ENCODE data around the gene RERE.

The RERE gene

DNA sequence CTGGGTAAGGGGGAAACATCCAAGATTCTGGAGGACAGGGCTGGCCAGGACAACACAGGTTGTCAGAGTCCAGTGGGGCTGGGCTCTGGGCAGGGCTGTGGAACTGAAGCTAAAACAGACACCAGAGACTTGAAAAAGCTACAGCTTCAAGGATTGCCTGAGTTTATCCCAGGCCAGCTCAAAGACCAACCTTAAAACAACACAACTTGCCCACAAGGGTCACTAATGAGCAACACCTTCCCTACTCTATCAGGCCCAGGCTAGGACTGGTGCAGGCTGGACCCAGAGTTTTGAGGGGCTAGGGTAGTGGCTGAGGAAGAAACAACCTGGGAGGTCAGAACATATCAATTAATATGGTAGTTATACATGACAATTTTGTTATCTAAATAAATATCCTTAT, 338.9 kb downstream of the RERE start:
- no peak for DNase-seq (ENCODE audit: low read depth, low spot score)

DNA sequence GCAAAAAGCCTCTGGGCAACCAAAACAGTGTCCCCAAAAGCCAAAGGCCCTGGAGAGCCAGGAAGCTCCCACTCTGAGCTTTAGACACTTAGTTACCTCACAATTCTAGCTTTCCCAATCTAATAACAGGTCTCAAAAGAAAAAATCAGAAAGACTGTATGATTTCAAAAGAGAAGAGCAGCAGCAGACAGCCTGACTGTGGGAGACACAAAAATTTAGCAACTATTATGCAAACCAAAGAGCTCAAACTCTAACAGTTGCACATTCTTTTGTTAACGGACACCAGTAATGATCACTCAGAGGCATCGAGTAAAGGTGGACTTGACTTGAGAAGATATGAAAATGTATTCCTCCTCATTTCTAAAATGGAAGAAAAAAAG, 339.5 kb downstream of the RERE start:
- no peak for DNase-seq (ENCODE audit: low read depth, low spot score)

DNA sequence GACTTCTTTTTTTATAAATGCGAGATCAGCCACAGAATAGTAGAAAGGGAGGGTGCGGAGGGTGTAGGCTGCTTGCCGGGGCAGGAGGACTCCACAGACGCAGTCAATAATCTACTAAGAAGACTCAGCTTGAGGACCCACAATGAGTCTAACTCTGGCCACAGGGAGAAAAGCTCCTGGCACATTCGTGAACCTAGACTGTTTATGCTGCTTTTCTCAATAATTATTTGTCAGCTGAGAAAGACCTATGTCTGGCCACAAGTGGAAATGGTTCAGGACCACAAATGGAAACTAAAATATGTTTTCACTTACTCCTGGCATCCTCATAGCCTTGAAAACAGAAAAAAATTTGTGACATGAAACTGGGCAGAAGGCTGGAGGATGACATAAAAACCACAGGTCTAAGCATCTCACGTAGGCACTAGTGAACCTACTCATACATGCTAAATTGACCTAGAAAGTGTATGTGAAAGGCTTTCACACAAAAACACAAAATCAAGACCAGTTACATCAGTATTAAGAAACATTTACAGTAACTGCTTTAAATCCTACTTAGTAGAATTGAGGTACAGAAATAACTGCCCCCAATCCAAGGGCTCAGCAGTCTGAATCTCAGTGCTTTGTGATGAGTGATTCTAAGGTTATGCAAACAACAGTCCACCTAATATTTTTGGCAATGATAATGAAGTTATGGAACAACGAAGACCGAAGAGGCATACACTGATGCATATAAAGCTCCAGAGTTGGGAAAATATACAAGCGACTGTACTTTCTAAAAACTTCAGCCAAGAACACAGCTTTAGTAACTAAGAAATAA, 340.1 kb downstream of the RERE start:
- no peak for DNase-seq (ENCODE audit: low read depth, low spot score)

DNA sequence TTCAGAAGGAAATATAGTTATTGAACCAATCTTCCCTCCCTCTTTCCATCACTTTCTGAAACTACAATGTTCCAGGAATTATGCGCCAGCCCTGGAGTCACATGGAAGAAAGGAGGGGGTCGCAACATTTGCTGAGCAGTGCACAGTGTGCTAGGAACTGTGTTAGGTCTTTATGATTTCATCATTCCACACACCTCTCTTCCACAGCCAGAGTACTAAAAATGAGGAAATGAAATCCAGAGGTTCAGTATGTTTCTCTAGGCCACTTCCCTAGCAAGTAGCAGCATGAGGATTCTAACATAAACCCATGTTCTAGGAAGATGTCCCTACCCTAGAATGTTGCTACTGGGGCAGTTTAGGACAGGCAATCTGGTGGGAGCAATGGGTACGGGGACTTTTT, 341.4 kb downstream of the RERE start:
- no peak for DNase-seq (ENCODE audit: low read depth, low spot score)

DNA sequence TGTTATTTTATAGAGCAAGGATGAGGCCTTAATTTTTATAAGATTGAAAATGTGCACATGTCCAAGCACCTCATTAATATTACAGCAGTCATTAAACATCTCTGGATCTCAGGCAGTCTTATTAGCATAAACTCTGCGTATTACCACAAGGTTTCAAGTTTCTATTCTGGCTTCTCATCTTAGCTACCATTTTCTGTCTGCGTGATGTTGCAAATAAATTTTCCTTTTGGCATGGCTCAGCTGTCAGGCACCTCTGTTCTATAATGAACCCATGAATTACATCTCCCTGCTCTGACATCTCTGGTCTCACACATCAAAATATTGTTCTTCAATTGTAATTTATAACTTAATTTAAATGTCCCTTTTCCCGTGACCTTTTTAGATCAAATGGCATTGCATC, 343.1 kb downstream of the RERE start:
- no peak for DNase-seq (ENCODE audit: low read depth, low spot score)

DNA sequence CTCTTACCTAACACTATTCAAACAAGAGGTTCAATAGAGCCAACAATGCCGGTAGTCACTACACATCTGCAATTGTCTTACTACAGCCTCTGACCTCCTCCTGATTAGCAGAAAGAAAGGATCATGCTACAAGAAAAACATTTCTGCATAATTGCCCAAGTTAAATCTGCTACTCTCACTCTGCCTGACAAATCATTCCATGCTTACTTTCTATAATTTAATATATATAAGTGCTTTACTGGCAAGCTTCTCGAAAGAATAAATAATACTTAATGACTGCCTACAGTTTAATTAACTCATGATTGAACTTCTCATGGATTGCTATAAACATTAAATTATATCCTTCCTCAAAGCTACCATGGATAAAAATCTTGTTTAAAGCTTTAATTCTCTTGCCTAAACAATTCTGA, 343.5 kb downstream of the RERE start:
- DNase-seq (ENCODE audit: low read depth, low spot score), result no peak

DNA sequence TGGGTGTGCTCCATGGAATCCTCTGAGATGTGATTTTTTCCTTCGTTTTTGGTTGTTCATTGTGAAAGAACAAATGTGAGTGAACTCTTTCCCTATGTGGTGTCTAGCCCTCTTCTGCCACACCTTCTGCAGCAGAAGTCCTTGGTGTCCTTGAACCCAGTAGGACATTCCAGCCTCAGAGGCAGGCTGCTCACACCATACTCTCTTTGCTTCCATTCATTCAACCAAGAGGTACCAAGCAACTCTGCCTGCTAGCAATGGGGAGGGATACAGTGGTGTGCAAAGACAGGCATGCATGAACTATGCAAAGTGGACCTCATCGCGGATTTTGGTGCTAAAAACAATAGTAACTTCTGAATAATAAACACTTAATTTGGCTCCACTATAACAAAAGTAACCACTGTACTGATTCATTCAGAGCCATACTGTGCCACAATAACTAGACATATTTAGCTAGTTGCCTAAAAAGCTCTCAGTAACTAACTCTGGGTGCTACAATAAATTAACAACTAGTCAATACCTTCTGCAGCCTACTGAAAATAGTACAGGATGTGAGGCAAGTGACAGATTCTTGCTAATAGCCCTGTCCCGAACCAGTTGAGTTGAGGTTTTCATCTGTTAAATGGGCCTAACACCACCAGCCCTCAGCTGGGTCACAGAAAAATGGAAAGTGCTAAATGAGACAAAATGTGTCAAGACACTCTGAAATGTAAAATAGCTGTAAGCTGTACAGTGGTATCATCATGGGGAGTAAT, 344.1 kb downstream of the RERE start:
- no peak for DNase-seq (ENCODE audit: low read depth, low spot score)

DNA sequence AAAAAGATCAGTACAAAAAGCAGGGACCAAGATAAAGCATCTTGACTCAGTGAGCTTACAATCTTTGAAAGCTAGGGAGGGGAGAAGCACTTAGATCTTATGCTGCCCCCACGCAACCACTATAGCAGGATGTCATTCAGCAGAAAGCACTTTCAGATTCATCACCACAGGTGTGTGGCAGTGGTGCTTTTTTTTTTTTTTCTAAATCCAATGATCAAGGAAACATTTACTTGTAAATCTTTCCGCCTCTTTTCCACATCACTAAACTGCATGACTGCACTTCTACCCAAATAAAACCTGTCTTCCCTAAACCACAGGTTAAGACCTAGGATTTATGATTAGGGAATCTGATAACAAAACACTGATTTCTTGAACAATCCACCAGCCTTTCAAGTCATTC, 344.8 kb downstream of the RERE start:
- no peak for DNase-seq (ENCODE audit: low read depth, low spot score)

DNA sequence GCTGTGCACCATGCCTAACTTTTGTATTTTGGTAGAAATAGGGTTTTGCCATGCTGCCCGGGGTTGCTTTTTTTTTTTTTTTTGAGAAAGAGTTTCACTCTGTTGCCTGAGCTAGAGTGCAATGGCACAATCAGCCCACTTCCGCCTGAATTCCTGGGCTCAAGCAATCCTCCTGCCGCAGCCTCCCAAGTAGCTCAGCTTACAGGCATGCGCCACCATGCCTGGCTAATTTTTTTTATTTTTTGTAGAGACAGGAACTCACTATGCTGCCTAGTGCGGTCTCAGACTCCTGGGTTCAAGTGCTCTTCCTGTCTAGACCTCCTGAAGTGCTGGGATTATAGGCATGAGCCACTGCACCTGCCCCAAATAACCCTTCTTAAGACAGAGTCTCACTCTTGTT, 346.0 kb downstream of the RERE start:
- no peak for DNase-seq (ENCODE audit: low read depth, low spot score)

DNA sequence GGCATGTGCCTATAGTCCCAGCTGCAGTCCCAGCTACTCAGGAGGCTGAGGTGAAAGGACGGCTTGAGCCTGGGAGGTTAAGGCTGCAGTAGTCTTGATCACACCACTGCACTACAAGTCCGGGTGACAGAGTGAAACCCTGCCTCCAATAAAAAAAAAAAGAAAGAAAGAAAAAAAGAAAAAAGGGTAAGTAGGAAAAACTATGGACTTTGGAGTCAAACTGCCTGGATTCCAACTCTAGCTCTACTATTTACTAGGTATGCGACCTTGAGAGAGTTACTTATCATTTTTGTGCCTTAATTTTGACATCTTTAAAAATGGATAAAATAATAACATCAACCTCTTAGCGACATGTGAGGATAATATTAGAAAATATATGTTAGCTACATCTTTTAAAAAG, 348.7 kb downstream of the RERE start:
- no peak for DNase-seq (ENCODE audit: low read depth, low spot score)

DNA sequence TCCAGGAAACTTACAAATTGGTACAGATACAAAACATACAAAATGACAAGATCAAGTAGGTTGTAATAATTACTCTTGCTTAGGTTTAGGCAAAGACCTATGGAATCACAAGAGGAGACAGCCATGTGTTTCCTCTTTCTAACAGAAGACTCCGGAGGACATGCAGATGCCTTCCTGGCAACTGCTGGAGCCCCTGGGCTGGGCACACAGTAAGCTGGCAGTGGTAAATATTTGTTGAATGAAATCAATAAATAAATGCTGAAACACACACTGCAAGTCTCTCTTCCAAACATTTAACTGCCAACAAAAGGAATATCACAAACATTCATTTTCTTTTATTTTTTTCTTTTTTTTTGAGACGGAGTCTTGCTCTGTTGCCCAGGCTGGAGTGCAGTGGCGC, 350.1 kb downstream of the RERE start:
- no peak for DNase-seq (ENCODE audit: low read depth, low spot score)

DNA sequence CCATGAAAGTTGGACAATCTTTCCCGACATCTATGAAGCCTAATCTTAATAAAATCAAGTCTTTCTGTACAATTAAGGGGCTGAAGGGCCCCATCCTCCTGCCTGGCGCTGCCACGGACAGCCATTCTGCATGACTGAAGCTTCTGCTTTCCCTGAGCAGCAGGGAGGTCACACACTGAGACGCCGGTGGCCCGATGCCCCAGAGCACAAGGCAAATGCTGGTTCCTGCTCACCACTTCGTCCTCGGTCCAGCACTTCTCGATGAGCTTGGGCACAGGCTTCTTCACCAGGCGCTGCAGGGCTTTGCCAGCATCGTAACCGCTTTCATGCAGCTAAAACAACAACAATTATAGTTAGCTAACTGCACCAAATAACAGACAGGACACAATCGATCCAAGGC, 351.7 kb downstream of the RERE start:
- no peak for DNase-seq (ENCODE audit: low read depth, low spot score)

DNA sequence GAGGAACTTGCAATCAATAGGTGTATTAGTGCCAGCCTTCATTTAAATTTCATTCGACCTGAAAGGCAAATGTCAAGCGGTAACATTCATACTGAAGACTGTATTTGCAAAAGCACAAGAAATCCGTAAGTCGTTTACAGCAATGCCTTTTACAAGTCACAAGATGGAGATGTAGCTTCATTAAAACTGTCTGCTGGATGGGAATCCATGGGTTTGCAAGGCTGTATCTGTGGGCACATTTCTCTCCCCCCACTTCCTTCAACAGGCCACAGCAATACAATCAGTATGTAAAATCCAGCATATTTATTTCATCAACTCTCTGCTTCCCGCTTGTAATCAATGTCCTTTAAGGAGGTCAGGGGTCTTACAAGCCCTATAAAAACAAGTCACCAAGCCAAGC, 352.4 kb downstream of the RERE start:
- DNase-seq (ENCODE audit: low read depth, low spot score), result no peak

DNA sequence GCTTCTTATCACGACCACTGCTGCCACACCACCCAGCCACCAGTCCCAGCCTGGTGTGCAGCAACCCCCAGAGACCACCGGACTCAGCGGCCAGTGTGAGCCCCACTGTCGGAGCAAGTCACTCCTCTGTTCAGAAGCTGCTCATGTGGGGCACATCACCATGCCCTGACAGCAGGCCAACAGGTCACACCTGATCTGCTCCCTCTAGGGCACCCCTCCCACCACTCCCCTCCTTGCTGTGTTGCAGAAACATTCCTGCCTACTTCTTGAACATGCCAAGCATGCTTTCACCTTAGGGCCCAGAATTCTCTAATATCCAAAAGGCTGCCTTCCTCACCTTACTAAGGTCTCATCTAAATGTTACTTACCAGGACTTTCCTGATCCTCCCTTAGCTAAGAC, 353.1 kb downstream of the RERE start:
- DNase-seq (ENCODE audit: low read depth, low spot score), result no peak

DNA sequence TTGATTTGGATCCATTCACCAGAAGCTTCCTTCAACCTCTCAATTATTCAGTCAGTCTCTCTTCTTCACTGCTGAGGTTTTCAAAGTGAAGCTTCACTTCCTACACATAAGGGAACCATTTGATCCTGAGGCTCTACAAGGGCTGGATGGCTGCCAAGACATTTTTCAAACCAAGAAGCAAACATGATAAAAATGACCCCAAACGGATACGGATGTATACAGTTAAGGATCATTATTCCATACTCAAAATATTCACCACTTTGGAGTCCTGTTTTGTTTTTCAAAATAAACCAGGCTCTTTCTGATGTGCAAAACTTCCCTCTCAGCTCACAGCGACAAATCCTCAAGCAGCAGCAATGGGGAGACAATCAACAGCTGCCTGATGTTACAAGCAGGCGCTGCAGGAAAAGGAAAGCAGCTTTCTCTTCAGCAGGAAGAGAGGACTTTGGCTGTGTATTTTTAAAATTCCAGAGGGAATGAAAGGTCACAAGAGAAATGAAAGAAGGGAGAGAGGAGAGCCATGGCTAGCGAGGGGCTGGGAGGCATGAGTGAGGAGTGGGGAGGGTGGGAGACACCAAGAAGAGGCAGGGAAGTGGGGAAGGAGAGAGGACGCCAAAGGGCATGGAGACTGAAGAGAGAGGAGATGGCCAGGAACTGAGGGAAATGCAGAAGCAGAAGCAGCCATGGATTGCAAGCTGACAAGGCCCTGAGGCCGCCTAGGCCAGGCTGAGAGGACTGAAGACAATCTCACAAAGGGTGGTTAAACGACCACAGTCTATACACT, 354.1 kb downstream of the RERE start:
- peak; percentile 49 for DNase-seq (ENCODE audit: low read depth, low spot score)

DNA sequence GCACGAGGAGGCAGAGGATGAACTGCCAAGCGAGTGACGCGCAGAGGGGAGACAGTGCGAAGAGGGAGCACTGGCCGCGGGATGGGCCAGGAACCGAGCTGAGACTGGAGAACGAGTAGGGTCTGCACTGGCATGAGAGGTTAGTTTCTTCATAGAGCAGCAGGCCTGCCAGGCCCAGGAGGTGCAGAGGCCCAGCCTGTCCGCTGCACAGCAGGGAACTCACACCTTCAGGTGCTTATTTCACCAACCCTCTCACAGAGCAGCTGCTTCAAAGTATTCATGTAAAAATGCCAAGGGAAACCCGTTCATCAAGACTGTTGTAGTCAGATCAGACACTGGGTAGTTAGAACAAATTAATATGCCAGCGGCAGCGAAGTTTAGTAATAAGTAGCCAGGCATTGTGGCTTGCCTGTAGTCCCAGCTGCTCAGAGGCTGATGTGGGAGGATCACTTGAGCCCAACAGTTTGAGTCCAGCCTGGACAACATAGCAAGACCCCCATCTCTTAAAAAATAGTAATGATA, 355.0 kb downstream of the RERE start:
- DNase-seq (ENCODE audit: low read depth, low spot score), result no peak

DNA sequence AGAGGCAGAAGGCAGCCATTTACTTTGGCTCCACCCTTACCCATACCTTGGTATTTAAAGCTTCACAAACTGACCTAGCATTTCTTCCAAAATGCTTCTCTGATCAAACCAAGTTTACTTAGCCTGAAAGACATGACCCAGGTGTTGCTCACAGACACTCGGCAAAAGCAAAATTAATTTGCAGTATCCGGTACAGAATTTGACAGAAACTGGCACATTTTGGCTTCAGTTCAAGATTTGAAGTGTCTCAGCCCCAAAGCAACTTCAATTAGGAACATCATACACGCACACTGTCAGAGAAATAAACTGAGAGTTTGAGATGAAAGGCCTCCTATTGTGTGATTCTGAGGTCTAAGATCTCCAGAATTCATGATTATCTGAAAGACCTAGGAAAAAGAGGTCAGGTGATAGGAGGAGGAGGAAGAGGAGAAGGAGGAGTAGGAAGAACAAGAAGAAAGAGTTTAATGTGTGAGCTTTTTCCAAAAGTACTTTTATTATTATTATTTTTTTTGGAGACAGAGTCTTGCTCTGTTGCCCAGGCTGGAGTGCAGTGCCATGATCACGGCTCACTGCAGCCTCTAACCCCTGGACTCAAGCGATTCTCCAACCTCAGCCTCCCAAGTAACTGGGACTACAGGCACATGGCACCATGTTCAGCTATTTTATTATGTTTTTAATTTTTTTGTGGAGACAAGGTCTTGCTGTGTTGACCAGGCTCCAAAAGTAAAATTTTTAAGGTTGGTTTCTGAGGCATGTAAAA, 355.9 kb downstream of the RERE start:
- no peak for DNase-seq (ENCODE audit: low read depth, low spot score)

DNA sequence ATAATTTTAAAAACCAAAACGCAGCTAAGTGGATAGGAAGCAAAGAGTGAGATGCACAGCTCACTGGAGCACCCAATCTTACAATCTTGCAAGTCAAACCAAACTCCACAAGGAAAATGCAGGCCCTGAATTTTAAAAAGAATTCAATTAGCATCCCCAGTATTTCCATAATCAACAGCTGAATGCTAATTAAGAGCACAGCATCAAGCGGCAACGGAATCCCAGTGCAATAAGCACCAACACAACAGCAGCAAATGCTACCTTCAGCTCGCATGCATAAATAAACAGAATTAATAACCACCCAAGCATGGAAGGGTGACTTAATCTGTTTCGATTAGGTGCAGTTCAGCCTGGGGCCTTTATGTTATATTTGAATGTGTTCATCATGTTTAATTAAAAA, 356.7 kb downstream of the RERE start:
- no peak for DNase-seq (ENCODE audit: low read depth, low spot score)

DNA sequence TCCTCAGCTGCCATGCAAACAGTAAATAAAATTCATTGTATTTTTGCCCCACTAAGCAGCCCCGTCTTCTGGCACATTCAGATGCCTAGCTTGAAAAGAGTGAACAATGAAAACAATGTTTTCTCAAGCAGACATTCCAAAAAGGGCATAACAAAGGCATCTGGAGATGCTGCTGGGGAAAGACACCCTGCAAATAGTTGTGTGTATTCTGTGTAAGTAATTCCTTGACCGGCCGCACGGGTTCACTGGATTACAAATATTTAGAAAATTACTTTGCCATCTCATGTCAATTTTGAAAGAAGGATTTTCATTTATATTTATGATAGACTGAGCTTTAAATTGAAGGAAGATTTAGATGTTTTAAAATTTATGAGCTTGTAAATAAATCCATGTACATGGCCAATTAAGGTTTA, 357.3 kb downstream of the RERE start:
- no peak for DNase-seq (ENCODE audit: low read depth, low spot score)

DNA sequence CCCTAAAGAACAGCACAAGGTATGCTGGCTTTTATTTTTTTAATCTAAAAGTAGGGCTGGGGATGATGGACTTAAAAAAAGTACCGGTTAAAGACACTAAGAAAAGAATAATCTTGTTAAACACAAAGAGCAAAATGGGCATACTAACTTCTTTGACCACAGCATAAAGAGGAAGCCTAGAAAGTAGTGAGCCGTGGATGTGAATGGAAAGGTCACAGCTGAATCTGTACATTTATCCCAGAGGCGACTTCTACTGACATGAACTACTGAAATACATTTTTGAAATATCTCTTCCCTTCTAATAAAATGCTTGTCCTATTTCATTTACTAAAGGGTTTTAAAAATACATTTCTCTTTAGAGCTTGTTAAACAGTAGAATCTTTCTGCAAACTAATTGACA, 358.8 kb downstream of the RERE start:
- DNase-seq (ENCODE audit: low read depth, low spot score), result no peak

DNA sequence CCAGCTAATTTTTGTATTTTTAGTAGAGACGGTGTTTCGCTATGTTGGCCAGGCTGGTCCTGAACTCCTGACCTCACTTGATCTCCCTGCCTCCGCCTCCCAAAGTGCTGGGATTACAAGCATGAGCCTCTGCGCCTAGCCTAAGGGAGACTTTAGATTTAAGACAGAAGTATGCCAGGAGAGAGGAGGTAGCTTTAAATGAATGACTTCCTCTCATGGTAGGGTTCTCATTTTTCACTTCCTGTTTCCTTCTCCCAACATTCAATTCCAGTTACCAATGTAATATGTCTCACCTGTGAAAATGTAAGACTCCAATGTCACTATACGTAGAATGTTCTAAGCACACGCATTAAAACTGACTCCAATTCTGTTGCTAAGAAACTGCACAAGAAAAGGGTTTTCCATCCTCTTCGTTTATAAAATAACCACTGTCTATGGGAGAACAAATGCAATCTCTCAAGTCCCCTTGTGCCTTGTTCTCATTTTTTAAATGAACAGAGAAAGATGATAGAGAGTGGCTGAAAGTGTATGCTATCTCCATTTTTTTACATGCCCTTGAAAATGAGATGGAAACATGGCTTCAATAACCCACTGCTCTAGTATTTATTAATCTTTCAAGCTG, 359.6 kb downstream of the RERE start:
- no peak for DNase-seq (ENCODE audit: low read depth, low spot score)
